Testis (tissue), 2 donors: ENCODE results near the gene SLC16A10.

Source experiments
- CTCF ChIP-seq, 3 experiments: fragments of 450-650 bp in 2 of 3; fragments of 200-600 bp in 1 of 3; sonication (generic) in 1 of 3; IDR thresholded peaks; one replicate each; pipeline ENCODE4 v1.5.1; 2016 to 2019; ENCODE audit warnings: antibody characterized with exemption in 3 of 3, mild to moderate bottlenecking in 2 of 3, moderate library complexity in 1 of 3
- POLR2A ChIP-seq: fragments of 450-650 bp; IDR thresholded peaks from one replicate; pipeline ENCODE4 v1.6.1; 2017; ENCODE audit warnings: antibody characterized with exemption, mild to moderate bottlenecking, moderate library complexity

- TF ChIP-seq POLR2A (no peak), CTCF (IDR thresholded peaks at IDR 0.05) (no peak)
Observed at GRCh38 chr6:111041917-111042316, 45.4 kb upstream of the SLC16A10 start.
